ENCODE results near the gene HAT1.
"Not testable (repeated sequence)": the region's sequence is repeated elsewhere in the genome, so short reads cannot be mapped to it uniquely, and the experiment has no call there.

The HAT1 gene

DNA sequence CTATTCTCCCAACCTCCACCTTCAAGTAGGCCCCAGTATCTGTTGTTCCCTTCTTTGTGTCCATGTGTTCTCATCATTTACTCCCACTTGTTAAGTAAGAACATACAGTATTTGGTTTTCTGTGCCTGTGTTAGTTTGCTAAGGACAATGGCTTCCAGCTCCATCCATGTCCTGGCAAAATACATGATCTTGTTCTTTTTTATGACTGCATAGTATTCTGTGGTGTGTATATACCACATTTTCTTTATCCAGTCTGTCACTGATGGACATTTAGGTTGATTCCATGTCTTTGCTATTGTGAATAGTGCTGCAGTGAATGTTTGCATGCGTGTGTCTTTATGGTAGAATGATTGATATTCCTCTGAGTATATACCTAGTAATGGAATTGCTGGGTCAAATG, 61.7 kb downstream of the HAT1 start:
- DNase-seq, result not testable (repeated sequence)

DNA sequence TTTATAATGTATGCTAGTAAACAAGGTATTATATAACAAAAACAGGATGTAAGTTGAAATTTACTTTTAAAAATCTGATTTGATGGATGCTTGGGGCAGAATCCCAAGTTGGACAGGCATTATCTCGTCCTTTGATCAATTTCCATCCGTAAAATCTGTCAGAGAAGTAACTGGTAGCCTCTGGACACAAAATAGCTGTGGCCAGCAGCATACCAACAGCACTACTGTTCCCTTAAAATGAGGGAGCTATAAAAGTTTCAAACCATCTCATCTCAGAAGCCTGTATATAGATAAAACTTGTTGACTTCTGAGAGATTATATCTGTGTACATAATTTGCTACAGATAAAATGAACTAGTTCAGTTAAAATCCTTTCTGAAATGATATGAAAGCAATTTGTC, 62.8 kb downstream of the HAT1 start:
- no peak for DNase-seq

DNA sequence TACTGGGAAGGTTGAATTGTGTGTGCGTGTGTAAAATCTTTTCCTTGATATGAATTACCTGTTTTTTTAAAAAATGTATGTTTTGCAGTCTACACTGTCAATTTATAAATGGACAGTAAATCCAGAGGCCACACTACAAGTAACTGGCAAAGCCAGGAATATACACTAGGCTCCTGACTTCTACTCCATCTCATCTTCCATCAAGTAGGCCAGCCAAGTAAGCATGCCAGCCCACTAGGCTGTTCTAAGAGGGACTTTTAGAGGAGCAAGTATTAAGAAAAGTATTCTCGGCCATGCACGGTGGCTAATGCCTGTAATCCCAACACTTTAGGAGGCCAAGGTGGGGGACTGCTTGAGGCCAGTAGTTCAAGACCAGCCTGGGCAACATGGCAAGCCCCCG, 64.5 kb downstream of the HAT1 start:
- DNase-seq, result no peak

DNA sequence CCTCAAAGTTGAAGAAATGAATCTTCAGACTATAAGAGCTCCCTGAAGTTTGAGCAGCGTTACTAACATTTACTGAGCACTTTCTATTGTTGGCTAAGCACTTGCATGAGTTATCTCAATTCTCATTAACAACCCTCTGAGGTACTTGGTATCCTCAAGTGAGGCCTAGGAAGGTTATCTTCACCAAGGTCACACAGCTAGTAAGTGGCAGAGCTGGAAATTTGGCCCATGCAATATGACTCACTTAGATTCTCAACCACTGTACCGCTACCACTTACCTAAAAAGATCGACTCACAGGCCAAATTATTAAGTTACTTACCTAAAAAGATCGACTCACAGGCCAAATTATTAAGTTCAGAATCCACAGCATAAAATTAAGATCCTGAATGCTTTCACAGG, 68.8 kb downstream of the HAT1 start:
- DNase-seq, result no peak

DNA sequence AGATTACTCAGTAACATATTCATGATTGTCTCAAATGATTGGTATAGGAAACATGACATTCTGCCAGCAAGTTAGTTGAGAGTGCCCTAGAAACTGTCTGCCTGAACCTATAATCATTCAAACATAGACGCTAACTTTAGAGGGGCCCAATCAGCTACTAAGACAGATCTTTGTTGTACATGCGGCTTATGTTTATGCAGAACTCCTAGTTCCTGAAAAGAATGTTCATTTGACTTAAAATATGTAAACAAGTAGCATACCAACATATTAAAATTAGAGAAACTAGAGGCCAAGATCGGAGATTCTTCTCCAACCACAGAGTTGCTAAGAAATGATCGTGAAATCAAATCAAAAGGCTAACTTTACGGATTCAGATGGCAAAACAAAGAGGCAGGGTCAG, 73.3 kb downstream of the HAT1 start:
- DNase-seq, result no peak

DNA sequence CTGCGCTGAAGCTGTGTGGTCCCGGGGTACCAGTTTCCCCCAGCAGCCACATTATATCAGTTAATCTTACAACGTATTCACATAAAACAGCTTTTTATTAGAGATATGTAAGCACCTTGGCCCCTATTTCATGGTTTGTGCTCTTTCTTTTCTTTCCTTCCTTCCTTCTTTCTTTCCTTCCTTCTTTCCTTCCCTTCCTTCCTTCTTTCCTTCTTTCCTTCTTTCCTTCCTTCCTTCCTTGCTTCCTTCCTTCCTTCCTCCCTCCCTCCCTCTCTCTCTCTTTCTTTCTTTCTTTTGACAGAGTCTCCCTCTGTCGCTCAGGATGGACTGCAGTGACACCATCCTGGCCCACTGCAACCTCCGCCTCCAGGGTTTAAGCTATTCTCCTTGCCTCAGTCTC, 73.8 kb downstream of the HAT1 start:
- no peak for DNase-seq

DNA sequence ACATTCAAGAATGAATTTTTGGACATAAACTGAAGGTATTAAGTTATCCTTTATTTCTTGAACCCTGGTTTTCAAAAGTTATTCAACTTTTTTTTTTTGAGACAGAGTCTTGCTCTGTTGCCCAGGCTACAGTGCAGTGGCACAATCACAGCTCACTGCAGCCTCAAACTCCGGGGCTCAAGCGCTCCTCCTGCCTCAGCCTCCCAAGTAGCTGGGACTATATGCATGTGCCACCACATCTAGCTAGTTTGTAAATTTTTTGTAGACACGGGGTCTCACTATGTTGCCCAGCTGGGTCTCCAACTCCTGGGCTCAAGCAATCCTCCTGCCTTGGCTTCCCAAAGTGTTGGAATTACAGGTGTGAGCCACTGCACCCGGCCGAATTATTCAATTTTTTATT, 74.8 kb downstream of the HAT1 start:
- not testable (repeated sequence) for DNase-seq

DNA sequence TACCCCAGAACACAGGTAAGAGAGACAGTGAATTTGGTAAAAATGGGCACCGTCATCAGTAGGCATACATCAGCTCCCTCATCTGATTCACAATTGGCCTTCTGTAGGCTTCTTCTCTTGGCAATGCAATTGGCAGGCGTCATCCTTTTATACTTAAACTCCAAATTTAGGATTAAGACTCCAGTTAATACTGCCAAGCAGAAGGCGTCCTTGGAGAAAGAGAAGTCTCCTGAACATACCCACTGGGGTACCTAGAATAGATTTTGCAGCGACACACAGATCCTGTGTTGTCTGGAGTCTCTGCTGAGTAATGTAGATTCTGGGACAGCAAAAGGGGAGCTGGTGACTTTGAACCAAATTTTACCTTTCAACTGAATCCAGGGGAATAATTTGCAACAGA, 76.9 kb downstream of the HAT1 start:
- DNase-seq, result no peak

DNA sequence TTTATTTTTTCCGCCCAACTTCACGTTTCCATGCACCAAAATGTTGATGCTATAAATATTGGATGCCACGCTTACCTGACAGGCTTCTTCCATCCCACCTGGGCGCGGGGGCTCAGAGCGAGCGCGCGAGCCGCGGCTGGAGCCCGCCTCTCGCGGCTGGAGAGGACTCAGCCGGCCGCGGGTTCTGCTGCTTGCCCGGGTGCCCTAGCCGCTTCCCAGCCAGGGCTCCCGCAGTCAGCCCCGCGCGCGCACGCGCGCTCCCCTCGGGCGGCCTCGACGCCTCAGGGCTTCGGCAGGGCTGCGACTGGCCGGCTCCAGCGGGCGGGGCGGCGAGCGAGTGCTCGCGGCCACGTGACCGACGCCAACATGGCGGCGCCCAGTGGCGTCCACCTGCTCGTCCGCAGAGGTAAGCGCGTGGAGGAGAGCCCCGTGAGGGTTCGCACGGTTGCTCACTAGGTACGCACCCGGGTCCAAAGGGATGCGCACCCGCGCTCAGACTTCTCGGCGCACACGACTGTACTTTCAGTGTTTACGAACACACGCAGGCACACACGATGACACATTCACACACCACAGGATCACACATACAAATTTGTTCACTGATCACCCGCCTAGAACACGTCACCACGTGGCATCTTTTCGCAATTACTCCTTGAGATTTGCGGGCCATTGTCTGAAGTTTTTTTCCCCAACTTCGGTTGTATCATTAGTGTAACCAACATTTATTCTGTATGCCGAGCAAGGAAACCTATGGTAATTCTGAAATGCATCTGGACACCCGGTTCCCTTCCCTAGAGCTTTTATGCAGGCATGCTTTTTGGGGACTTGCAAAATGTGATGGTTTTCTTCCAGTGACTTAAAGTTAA, 77.6 kb downstream of the HAT1 start, which contains the start of gene METAP1D:
METAP1D (plus strand) TSS at position 350 of the 866 bp plus-strand sequence; CDS start at position 367, 17 bp downstream.
- DNase-seq, result peak; percentile 93

DNA sequence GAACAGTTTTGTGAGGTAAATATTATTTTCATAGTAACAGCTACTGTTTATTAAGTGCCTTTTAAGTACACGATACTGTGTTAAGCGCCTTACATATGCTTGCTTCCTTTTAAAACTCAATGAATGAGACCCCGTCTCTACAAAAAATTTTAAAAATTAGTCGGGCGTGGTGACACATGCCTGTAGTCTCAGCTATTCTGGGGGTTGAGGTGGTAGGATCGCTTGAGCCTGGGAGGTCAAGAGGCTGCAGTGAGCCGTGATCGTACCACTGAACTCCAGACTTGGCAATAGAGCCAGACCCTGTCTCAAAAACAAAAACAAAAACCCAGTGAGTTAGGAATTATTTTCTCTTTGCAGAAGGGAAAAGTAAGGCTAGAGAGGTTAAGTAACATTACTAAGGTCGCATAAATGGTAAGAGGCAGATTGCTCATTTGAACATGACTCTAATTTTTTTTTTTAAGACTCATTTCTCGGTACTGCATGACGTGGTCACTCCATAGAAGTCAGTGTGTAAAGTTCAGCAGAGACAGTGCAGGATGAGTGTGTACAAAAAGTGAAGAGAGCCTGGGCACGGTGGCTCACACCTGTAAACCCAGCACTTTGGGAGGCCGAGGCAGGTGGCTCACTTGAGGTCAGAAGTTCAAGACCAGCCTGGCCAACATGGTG, 78.6 kb downstream of the HAT1 start:
- DNase-seq, result no peak

DNA sequence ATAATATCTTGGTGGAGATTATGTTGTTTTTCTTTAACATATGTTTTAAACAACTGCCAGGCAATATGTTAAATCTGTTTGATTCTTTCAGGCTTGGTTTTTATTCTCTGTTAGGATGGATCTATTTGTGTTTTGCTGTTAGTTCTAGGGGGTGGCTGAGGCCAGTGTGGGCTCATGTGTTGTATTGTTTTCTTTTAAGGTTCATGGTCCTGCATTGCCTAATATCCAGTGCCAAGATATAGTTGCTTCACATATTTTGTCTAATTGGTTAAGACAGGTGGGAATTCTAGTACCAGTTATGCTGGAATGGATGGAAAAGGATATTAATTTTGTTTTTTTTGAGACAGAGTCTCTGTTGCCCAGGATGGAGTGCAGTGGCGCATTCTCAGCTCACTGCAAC, 85.1 kb downstream of the HAT1 start:
- DNase-seq, result no peak

DNA sequence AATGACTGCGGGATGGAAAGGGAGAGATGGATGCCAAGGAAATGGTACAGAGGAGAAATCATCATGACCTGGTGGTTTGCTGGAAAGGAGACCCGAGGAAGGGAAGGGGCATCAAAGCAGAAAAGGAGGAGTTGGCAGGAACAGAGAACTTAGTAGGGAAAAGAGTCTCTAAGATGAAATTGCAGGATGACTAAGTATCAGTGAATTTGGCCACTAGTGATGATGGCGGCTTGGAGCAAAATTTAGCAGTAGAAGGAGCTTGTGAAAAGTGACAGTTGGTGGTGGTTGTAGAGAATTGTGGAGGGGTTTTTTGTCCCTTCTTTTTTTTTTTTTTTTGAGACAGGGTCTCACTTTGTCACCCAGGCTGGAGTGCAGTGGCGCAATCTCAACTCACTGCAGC, 87.6 kb downstream of the HAT1 start:
- no peak for DNase-seq

DNA sequence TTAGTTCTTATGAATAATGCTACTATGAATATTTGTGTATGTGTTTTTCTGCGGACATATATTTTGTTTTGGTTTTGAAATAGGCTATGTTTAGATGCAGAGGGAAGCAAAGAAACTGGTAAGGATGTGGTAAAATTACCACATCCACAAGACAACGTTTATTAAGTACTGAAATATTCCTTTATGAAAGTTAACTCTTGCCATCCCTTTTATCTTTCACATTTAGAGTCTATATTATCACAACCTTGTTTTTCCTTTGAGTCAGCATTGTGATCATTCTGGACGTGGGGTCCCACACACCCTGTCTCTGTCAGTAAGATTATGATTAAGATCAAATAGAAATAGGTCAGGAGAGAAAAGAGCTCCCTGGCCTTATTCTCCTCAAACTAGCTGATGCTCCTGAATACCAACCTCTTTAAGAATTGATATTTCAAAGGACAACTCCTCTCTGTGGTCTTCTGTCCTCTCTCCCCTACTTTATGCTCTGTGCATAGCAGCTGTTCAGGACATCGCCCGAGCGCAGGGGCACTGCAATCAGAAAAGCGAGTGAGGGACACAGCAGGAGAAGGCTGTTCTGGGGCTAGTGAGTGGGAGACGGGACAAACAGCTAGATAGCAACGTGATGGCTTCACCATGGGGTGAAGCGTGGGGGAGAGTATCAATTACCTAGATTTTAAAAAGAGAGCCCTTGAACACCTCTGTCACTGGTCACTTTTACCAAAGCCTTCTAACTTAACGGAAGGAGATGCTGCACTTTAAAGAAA, 89.7 kb downstream of the HAT1 start:
- DNase-seq, result no peak

DNA sequence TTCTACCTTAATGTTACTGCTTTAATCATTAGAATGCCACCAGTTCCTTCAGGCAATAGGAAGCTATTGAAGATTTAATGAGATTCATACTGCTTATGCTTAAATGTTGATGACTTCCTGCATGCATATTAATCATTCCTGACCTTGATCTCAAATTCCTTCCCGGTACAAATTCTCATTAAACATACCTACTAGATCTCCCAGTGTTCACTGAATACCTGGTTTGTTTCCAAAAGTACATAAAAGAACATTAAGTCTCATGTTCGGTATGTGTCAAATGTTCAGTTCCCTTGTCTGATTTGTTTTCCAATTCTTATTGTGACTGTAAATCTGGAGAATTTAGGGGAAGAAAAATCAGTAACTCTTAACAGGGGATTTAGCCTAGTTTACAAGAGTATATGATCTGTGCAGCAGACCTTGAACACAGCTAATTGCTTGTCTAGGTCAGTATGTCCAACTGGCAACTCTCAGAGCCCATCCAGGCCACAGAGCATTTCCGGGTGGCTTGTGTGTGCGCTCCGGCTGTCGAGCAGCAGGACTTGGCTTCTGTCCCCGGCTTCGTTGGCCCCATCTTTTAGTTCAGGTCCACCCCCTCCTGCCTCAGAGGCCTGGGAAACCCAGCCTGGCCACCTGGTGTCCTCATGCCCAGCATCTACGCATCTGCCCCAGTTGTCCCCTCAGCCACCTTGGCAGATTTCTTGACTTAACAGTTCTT, 90.6 kb downstream of the HAT1 start:
- DNase-seq, result no peak

DNA sequence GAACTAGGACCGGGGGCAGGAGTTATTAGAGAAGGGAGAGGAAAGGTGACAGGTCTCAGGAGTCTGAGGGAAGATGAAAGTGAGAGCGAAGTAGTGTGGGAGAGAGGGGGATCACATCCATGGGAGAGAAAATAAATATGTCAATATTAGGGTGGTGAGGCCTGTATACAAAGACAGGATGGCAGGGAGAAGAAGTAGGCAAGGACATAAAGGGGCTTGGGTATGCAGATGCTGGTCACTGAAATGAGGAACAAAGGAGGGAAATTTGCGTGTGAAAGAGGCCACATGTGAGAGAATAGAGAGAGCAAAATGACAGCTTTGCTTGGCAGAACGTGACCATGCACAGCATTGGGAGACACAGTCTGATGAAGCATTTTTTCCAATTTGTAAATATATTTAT, 91.1 kb downstream of the HAT1 start:
- no peak for DNase-seq

DNA sequence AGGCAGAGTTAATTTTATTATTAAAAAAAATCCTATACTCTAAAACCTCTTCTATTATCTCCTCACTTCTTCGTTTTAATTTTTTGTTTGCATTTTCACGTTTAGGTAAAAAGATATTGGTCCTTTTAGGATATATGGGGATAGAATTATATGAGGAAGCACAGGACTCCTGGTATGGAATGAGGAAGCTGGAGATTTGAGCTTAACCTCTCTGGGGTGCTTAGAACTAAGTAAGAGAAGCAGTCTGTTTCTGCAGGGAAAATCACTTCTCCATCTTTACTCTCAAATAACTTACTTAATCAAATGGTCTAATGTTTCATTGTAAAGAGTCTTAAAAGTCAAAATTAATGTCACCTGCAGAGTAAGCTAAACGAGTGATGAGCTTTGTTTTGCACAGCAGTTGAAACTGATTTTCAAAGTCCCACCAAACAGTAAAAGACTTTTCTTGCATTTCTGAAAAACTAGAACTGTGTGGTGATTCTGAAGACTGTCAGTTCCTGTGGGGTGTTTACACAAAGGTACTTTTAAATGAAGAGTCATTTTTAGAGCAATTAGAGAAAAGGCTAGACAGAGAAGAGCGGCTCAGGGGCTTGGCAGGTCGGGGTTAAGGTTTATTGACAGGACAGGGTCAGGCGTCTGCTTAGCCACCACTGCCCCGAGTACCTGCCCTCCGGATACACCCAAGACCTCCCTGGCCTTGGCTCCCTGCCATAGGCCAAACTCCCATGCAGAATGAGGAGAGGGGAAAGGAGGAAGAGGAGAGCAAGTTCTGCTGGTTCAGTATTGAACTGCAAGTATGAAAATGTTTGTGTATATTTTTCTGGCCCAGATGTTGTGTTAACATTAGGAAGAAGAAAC, 99.0 kb downstream of the HAT1 start:
- DNase-seq, result no peak

DNA sequence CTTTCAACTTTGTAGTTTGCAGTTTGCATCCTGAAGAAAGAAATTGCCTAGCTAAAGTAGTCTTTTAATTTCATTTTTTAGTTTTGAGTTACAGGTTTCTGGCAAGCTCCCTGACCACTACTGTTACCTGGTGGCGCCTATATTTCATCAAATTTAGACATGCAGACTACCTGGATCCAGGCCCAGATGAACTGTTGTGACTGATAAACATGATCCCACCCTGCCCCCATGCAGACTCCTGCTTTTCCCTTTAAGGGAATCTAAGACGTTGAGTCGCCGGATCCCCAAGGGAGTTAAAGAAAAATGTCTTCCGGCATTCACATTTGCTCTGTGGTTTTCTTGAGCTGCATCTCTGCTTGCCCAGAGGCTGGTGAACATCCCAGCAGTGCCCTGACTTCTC, 99.7 kb downstream of the HAT1 start:
- DNase-seq, result no peak

DNA sequence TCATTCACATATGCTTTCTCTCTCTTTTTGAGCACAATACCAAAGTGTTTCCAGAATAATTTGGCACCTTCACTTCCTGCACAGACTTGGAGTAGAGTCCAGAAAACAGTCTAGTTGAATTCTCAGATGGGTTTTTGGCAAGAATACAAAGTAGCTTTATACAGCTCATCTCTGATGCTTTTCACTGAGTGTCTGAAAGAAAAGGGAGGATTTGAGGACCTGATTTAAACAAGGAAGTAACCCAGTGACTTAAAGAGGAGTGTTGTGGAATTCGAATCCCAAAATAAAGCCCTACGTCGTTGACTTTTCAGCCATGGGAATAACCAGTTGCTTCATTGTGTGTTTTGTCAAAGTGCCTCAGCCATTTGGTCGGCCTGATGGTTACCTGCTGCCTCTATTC, 109.3 kb downstream of the HAT1 start:
- DNase-seq, result no peak
